HCEC 1CT (cell line): ENCODE results near the gene GPC3.
"Not testable (repeated sequence)": the region's sequence is repeated elsewhere in the genome, so short reads cannot be mapped to it uniquely, and the experiment has no call there.

Experiments used
- DNase-seq: peaks from one replicate; pipeline ENCODE4 v3.0.0-alpha.2; 2017

GPC3 gene

GRCh38 chrX:133640161-133641015 lies 345.0 kb downstream of the GPC3 start:
- no peak for DNase-seq

- DNase-seq = no peak
Observed at GRCh38 chrX:133639726-133640125, 345.7 kb downstream of the GPC3 start.

GRCh38 chrX:133638285-133638684 lies 347.1 kb downstream of the GPC3 start:
- DNase-seq = no peak

- no peak for DNase-seq
Observed at GRCh38 chrX:133637765-133638164, 347.6 kb downstream of the GPC3 start.

GRCh38 chrX:133636009-133636408 lies 349.4 kb downstream of the GPC3 start:
- DNase-seq = no peak

- DNase-seq = no peak
Observed at GRCh38 chrX:133634416-133634815, 351.0 kb downstream of the GPC3 start.

GRCh38 chrX:133633950-133634349 lies 351.4 kb downstream of the GPC3 start:
- DNase-seq = no peak

- DNase-seq = no peak
Observed at GRCh38 chrX:133633162-133633561, 352.2 kb downstream of the GPC3 start.

GRCh38 chrX:133630362-133630761 lies 355.0 kb downstream of the GPC3 start:
- no peak for DNase-seq

- no peak for DNase-seq
Observed at GRCh38 chrX:133627673-133628072, 357.7 kb downstream of the GPC3 start.

GRCh38 chrX:133621384-133621783 lies 364.0 kb downstream of the GPC3 start:
- DNase-seq = not testable (repeated sequence)

GRCh38 chrX:133611676-133612075 lies 373.7 kb downstream of the GPC3 start:
- DNase-seq = no peak

GRCh38 chrX:133610056-133610455 lies 375.3 kb downstream of the GPC3 start:
- no peak for DNase-seq

GRCh38 chrX:133609166-133609565 lies 376.2 kb downstream of the GPC3 start:
- DNase-seq = no peak

GRCh38 chrX:133608406-133608805 lies 377.0 kb downstream of the GPC3 start:
- no peak for DNase-seq

GRCh38 chrX:133607419-133608348 lies 377.7 kb downstream of the GPC3 start:
- no peak for DNase-seq

- DNase-seq = no peak
Observed at GRCh38 chrX:133606990-133607389, 378.4 kb downstream of the GPC3 start.

- DNase-seq = no peak
Observed at GRCh38 chrX:133604801-133605200, 380.6 kb downstream of the GPC3 start.

- DNase-seq = no peak
Observed at GRCh38 chrX:133602881-133603280, 382.5 kb downstream of the GPC3 start.

GRCh38 chrX:133601116-133601515 lies 384.3 kb downstream of the GPC3 start:
- DNase-seq = no peak

- no peak for DNase-seq
Observed at GRCh38 chrX:133600536-133600935, 384.9 kb downstream of the GPC3 start.

GRCh38 chrX:133598601-133599335 lies 386.6 kb downstream of the GPC3 start:
- no peak for DNase-seq

- DNase-seq = no peak
Observed at GRCh38 chrX:133594156-133594555, 391.2 kb downstream of the GPC3 start.
